A204.1 (cell line): Measurements from ENCODE around the gene LINC01488.

Experiments used
- FAIRE-seq: peaks from 2 replicates; lab custom pipeline; 2012; peaks lifted over from hg19 to GRCh38; lab: Jason Lieb, UNC

The LINC01488 gene

DNA sequence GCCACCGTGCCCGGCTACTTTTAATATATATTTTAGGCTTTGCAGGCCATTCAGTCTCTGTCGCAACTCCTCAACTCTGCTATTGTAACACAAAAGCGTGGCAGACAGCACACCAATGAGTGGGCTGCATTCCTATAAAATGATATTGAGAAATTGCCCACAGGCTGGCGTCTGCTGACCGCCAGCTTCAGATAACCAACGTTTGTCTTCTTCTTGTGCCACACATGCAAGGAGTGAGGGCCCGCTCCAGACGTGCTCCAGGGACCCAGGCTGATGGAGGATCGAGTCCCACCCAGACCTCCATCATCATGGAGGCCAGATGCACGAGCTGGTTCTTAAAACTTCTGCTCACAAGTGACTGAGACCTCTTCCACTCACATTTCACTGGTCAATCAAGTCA, 35.4 kb upstream of the LINC01488 start:
- FAIRE-seq = no peak

- FAIRE-seq = no peak
Observed at GRCh38 chr11:69447786-69448185, 33.7 kb upstream of the LINC01488 start.

DNA sequence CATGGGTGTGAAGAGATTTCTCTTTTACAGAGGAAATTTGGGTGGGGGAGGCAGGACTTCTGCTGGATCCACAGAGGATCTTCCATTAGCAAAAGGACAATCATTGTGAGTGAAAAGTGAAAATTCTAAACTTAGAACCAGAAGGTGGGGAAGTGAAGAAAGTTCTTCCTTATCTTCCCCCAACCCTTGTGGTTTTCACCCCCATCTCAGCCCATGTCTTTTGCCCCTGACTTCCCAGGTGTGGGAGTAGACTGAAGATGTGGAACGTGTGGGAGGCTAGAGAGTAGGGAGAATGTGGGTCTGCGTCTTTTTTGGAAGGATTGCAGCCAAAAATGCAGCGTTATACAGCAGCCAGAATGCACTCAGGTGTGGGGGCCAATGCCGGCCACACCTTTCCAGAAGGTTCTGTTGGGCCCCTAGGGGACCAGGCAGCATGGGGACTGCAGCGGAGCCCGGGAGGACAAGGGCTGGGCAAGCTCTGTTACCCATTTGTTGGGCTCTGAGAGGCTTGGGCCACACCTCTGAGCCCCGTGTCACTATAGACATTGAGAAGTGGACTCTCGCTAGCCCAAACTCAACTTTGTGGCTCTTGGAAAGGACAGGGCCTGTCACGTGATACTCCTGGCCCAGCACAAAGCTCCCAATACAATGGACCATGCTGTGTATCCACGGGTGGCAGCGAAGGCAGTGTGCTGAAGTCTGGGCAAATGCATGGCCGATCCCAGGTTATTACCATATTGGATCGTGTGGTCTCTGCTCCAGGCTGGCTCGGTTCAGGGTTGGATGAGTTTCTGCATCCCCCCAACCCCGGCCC, 32.8 kb upstream of the LINC01488 start:
- no peak for FAIRE-seq

DNA sequence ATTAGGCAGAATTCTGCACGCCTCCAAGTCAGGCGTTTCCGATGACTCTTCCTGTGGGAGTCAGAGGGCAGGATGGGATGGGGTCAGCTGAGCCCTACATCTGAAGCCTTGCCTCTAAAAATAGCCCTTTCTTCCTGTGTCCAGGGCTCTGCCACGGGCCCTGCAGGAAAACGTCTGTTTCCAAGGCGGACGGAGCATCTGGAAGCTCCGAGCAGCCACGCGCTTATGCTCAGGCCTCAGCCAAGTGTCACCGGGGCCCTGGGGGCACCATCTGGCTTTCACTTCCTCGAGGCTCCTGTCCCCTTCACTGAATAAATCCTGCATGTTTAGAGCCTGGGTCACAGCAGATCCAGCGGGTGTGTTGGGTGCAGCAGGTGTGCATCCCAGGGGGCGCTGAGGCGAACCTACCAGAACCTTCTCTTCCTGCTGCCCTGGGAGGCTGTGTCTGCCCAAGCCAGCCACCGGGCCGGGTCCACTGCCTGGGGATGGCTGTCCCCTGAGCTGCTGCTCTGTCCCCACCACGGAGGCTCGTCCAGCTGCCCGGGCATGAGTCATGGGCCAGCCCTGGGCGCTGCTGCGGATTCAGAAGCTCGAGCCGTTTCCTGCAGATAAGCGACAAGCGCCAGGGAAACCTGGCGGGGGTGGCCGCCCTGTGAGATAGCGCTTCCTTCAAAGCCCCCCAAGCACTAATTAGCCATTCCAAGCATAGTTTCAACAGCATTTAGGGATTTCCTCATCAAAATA, 32.0 kb upstream of the LINC01488 start:
- no peak for FAIRE-seq

DNA sequence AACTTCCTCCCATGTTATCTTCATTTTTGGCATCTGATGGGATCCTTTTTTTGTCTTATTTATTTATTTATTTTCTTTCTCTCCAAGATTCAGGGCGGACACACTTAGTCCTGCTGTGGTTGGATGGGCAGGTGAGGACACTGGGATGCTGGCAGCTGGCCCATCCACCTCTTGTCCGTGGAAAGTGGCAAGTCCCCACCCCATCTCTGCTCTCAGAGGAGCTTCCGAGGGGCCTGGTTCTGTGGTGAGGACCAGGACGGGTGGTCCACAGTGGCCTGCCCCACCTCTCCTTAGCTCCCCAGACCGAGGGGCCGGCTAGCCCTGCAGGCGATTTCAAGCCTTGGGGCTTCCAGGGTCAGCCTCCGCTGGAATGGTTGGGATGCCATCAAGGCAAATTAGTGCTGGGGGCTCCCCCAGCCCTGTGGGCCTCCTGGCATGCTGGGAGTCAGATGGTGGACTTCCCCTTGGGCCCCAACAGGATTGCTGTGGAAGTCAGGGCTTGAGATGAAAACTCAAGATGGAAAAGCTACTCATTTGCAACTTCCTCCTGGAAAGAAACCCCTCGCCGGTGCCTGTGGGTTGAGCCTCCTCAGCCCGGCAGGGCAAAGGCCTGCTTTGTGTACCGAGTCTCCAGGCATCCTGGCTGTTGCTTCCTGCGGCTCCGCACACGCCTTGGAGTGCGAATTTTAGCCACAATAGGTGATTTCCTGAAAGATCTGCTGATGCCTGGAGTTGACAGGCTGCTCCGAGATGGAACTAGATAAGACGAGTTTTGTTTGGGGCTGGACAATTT, 31.2 kb upstream of the LINC01488 start:
- no peak for FAIRE-seq

DNA sequence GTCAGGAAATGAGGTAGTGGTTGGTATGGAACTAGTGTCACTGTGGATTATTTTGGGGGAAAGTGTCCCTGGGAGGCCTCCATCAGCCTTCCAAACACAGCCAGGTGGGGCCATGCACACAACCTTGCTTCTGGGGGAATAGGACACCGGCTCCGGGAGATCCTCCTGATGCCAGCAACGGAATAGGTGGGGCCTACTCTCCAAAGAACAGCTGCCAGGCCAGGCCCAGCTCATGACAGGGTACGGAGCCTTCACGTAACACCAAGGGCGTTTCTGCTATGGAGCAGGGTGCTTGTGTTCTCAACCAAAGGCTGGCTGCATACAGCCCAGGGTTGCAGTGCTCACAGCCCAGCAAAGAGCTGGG, 30.6 kb upstream of the LINC01488 start:
- no peak for FAIRE-seq

DNA sequence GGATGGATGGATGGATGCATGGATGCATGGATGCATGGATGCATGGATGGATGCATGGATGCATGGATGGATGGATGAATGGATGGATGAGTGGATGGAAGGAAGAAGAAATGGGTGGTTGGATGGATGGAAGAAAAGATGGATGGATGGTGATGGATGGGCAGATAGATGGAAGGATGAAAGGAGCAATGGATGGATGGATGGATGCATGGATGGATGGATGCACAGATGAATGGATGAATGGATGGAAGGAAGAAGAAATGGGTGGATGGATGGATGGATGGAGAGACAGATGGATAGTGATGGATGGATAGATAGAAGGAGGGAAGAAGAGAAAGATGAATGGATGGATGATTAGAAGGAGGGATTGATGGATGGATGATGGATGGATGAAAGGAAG, 30.2 kb upstream of the LINC01488 start:
- FAIRE-seq = no peak

- FAIRE-seq = no peak
Observed at GRCh38 chr11:69452206-69452987, 29.1 kb upstream of the LINC01488 start.

DNA sequence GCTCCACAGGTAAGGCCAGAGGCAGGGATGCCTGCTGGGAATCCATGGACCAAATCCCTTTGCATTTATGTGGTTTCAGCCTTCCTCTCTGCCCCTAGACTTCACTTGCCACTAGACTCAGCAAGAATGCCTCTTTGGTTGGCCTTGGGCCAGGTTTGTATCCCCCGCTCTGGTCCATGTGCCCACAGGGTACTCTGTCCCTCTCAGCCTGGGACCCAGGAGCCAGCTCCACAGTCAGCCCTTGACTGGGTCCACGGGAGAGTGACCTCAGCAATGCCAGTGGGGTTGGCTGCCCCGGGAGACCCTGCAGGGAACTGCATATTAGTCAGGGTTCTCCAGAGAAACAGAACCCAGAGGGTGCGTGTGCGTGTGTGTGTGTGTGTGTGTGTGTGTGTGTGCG, 28.3 kb upstream of the LINC01488 start:
- FAIRE-seq = no peak

GRCh38 chr11:69454018-69454417, 27.4 kb upstream of the LINC01488 start:
- FAIRE-seq = no peak

- no peak for FAIRE-seq
Observed at GRCh38 chr11:69455969-69456368, 25.5 kb upstream of the LINC01488 start.

- no peak for FAIRE-seq
Observed at GRCh38 chr11:69456712-69457111, 24.8 kb upstream of the LINC01488 start.

GRCh38 chr11:69459848-69460539, 21.5 kb upstream of the LINC01488 start:
- no peak for FAIRE-seq

- FAIRE-seq = no peak
Observed at GRCh38 chr11:69460540-69461257, 20.8 kb upstream of the LINC01488 start.

GRCh38 chr11:69461272-69461962, 20.0 kb upstream of the LINC01488 start:
- FAIRE-seq = no peak

- no peak for FAIRE-seq
Observed at GRCh38 chr11:69462106-69462951, 19.1 kb upstream of the LINC01488 start.

DNA sequence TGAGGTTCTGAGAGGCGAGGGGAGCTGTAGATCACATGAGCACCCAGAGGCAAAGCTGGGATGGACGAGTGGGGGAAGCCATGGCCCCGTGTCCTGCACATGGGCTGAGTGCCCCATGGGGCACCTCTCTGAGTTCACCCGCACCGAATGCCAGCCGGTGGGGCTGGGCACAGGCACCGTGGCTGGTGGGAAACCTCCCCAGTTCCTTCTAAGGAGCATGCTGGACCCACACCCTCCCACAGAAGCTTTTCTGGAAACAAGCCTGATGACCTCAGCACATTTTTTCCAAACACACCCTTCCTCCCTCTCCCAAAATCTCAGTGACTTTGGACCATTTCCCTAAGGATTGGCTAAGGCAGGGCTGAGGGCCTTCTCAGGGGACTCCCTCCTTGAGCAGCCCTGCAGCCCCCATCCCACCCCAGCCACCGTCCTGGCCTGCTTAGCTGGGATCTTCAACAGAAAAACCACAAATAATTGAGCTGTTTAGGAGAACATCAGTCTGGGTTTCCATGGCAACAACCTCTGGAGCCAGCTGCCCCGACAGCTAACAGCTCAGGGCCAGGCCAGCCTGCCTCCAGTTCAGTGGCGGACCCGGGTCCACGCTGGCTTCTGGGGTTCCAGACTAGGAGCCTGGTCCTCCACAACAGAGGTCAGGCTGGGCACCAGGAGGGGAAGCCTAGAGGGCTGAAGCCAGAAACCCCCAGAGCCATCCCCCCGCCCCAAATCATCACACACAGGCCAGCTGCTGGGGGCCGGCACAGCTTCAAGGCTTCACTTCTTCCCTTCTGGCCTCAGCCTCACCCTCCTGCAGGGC, 18.1 kb upstream of the LINC01488 start:
- FAIRE-seq = no peak
